Natural killer cell (primary cell): ENCODE results near the gene XRCC3. TPM values are rescaled to one million over a fixed set of nuclear protein-coding genes. Genes with fewer than 3 reads are reported as not detected.

Experiments
- ATAC-seq, 3 donors: fragments of 150-1000 bp in 2 of 3; fragments of 200-7000 bp in 1 of 3; cut with Tn5 transposase; 1 replicate in 1 of 3; 2 replicates in 2 of 3; pipeline ENCODE4 v1.10.0; 2021; ENCODE audit warnings: mild to moderate bottlenecking in 2 of 3, moderate library complexity in 2 of 3
- DNase-seq, 2 donors: peaks; one replicate each; pipeline versions ENCODE4 v3.0.0 to v3.0.0-alpha.2; 2013 to 2021; ENCODE audit warnings: mixed read lengths in 1 of 2
- H3K27ac ChIP-seq: one replicate; pipeline ENCODE4 v1.5.1; 2013; ENCODE audit warnings: mild to moderate bottlenecking, low read length
- H3K27me3 ChIP-seq: one replicate; pipeline ENCODE4 v1.6.1; 2013; ENCODE audit warnings: low read length; ENCODE audit not compliant: control insufficient read depth, insufficient read depth
- H3K36me3 ChIP-seq: one replicate; pipeline ENCODE4 v1.6.1; 2013; ENCODE audit warnings: low read length; ENCODE audit not compliant: control insufficient read depth, insufficient read depth
- H3K4me1 ChIP-seq: one replicate; pipeline ENCODE4 v1.6.1; 2013; ENCODE audit warnings: low read length; ENCODE audit not compliant: control insufficient read depth, insufficient read depth
- H3K4me3 ChIP-seq: one replicate; pipeline ENCODE4 v1.5.1; 2013; ENCODE audit warnings: low read length
- H3K9me3 ChIP-seq: one replicate; pipeline ENCODE4 v1.6.1; 2013; ENCODE audit warnings: low read length; ENCODE audit not compliant: control insufficient read depth, insufficient read depth
- H3K27ac Mint-ChIP-seq, 2 donors: one replicate each; pipeline ENCODE4 v1.8.0; 2022; ENCODE audit warnings: mild to moderate bottlenecking in 2 of 2, mixed read lengths in 2 of 2, moderate library complexity in 1 of 2
- H3K27me3 Mint-ChIP-seq, 2 donors: one replicate each; pipeline ENCODE4 v1.8.0; 2022; ENCODE audit warnings: low read depth in 2 of 2, mixed read lengths in 2 of 2
- H3K36me3 Mint-ChIP-seq: one replicate; pipeline ENCODE4 v1.8.0; 2022; ENCODE audit warnings: mixed read lengths
- H3K4me1 Mint-ChIP-seq, 2 donors: one replicate each; pipeline ENCODE4 v1.8.0; 2022; ENCODE audit warnings: mixed read lengths in 2 of 2
- H3K4me3 Mint-ChIP-seq: one replicate; pipeline ENCODE4 v1.8.0; 2022; ENCODE audit warnings: mild to moderate bottlenecking, moderate library complexity, mixed read lengths
- H3K9me3 Mint-ChIP-seq, 2 donors: one replicate each; pipeline ENCODE4 v1.8.0; 2022; ENCODE audit warnings: mixed read lengths in 2 of 2
- WGBS: methylation state at CpG from one replicate; pipeline ENCODE4 v1.1.7; 2013; ENCODE audit warnings: missing lambda C conversion rate; ENCODE audit not compliant: insufficient coverage; 5-methylcytosine and 5-hydroxymethylcytosine counted together
- intact Hi-C: fragments of 100-400 bp; cut with micrococcal nuclease; formaldehyde crosslinking; loops from one replicate; pipeline ENCODE4 v1.14.2; 2022
- total RNA-seq, 4 donors: library from RNA; stranded (reverse); fragments of 120-200 nt in 1 of 4; gene quantifications; one replicate each; pipeline versions ENCODE4 v1.2.3 to v1.2.4, GENCODE V29; 2013 to 2022
- TF ChIP-seq, protein P1 (sequence below): fragments of 200-600 bp; IDR thresholded peaks from one replicate; pipeline ENCODE4 v1.8.0; 2022; ENCODE audit warnings: antibody characterized with exemption

XRCC3 gene
- total RNA-seq, 3 donors from 2014 or later (not counting 1 experiment from before 2014, with no cell fraction given) = 11.6 to 12.8 (median 12.7) TPM

DNA sequence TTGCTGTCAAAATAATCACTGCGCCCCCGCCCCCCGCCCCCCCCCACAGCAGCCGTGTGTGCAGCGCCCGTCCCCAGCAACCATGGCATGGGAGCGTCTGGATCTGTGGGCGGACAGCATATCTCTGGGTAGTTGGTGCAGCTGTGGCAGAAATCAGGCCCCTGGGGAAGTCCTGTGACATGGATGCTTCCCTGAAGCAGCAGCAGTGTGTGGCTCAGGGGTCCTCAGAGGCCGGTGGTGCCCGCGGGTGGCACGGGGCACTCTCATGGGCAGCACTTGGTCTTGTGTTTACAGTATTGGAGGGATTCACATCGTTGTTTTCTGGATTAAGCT, 19.2 kb downstream of the XRCC3 start:
- H3K4me1 ChIP-seq = peaks cover 4% of the 10 kb centered on the region
- peaks cover 7 to 13% of the 10 kb centered on the region in 2 donors for H3K4me1 Mint-ChIP-seq

DNA sequence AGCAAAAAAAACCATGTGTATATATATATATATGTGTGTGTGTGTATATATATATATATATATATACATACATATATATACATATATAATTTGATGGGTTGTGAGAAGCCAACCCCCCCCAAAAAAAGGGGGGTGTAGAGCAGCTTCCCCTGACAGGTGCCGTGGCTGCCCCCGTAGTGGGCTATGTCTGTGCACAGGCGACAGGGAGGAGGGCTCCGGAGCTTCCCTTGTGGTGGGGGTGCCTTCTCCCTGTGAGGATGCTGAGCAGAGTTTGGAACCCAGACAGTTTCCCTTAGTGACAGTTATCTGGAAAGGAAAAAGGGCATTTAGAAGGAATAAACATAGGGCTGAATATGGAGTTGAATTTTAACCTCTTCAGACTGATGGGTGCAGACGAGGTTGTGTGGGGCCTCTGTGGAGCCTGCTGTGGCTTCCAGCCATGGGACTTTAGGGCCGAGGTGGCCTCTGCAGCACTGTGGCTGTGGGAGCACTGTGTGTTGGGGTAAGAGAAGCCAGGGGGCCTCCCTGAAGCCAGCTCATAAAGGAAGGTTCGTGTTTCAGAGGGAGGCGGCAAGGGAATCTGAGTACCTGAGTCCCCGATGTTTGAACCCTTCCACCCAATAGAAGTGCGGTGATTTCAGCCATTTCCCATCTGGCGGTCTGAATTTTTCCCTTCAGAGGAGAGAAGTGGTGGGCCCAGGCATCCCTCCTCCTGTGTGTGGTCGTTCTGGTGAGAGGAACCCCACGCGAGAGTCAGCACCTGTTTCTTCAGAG, 19.8 kb downstream of the XRCC3 start:
- H3K4me1 ChIP-seq = peaks cover 4% of the 10 kb centered on the region
- DNase-seq (no peak), ATAC-seq (no peak)
- intact Hi-C loops = no loop called here
- no peak overlapping the region for H3K27ac ChIP-seq
- Mint-ChIP-seq H3K4me3 (no peak overlapping the region), H3K27ac (peak overlapping the region in 1 of 2 donors; percentile 22), H3K27me3 (no peaks in the 10 kb centered on the region), H3K36me3 (no peaks in the 10 kb centered on the region), H3K9me3 (no peaks in the 10 kb centered on the region), H3K4me1 (peaks cover 7 to 13% of the 10 kb centered on the region in 2 donors)
- no peak overlapping the region for H3K4me3 ChIP-seq
- TF ChIP-seq, protein P1, sequence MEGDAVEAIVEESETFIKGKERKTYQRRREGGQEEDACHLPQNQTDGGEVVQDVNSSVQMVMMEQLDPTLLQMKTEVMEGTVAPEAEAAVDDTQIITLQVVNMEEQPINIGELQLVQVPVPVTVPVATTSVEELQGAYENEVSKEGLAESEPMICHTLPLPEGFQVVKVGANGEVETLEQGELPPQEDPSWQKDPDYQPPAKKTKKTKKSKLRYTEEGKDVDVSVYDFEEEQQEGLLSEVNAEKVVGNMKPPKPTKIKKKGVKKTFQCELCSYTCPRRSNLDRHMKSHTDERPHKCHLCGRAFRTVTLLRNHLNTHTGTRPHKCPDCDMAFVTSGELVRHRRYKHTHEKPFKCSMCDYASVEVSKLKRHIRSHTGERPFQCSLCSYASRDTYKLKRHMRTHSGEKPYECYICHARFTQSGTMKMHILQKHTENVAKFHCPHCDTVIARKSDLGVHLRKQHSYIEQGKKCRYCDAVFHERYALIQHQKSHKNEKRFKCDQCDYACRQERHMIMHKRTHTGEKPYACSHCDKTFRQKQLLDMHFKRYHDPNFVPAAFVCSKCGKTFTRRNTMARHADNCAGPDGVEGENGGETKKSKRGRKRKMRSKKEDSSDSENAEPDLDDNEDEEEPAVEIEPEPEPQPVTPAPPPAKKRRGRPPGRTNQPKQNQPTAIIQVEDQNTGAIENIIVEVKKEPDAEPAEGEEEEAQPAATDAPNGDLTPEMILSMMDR = no peak
- H3K27me3 ChIP-seq = no peaks in the 10 kb centered on the region
- H3K9me3 ChIP-seq = no peaks in the 10 kb centered on the region
- 69% methylated on average over 14 of the region's 14 CpGs for WGBS
- H3K36me3 ChIP-seq = peaks cover 44% of the 10 kb centered on the region

More for the DNA sequence above, 19.2 kb downstream of the XRCC3 start:
- H3K27me3 ChIP-seq = no peaks in the 10 kb centered on the region
- no peak overlapping the region for H3K27ac ChIP-seq
- intact Hi-C loops = no loop called here
- no peaks in the 10 kb centered on the region for H3K9me3 ChIP-seq
- Mint-ChIP-seq H3K27me3 (no peaks in the 10 kb centered on the region), H3K9me3 (no peaks in the 10 kb centered on the region), H3K36me3 (no peaks in the 10 kb centered on the region), H3K4me3 (no peak overlapping the region), H3K27ac (peak overlapping the region; percentile 21 to 35)
- 73% methylated on average over 12 of the region's 13 CpGs for WGBS
- peaks cover 44% of the 10 kb centered on the region for H3K36me3 ChIP-seq
- no peak for ATAC-seq
- TF ChIP-seq, protein P1 = no peak
- H3K4me3 ChIP-seq = no peak overlapping the region
- DNase-seq = no peak

DNA sequence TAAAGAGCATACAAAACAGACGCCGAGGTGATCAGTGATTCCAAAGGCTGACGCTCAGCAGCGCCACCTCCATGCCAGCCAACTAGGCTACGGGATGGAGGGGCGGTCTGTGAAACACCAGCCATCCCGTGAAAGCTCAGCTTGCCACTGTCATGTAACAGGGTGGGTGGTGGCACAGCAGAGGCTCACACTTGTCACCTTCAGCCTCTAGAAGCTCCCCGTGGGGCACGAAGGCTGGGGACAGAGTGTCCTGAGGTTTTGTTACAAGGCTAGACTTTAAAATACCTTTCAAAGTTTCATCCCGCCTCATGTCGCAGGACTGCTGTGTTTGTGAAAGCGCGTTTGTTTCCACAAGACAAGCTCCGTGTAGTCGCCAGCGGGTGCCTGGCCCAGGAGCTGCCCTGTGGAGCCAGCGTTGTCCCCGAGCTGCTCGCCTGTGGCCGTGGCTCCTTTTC, 20.7 kb downstream of the XRCC3 start:
- TF ChIP-seq, protein P1 = no peak
- Histone ChIP-seq H3K36me3 (peaks cover 39% of the 10 kb centered on the region), H3K27me3 (no peaks in the 10 kb centered on the region), H3K4me3 (no peak overlapping the region), H3K9me3 (no peaks in the 10 kb centered on the region), H3K27ac (no peak overlapping the region), H3K4me1 (peaks cover 4% of the 10 kb centered on the region)
- no peak for DNase-seq
- 96% methylated on average over 20 of the region's 20 CpGs for whole genome bisulfite sequencing
- intact Hi-C loops = no loop called here
- H3K4me3 Mint-ChIP-seq = no peak overlapping the region
- H3K36me3 Mint-ChIP-seq = no peaks in the 10 kb centered on the region
- peaks cover 7 to 13% of the 10 kb centered on the region in 2 donors for H3K4me1 Mint-ChIP-seq
- no peaks in the 10 kb centered on the region for H3K9me3 Mint-ChIP-seq
- no peak overlapping the region for H3K27ac Mint-ChIP-seq
- ATAC-seq = no peak
- no peaks in the 10 kb centered on the region for H3K27me3 Mint-ChIP-seq

DNA sequence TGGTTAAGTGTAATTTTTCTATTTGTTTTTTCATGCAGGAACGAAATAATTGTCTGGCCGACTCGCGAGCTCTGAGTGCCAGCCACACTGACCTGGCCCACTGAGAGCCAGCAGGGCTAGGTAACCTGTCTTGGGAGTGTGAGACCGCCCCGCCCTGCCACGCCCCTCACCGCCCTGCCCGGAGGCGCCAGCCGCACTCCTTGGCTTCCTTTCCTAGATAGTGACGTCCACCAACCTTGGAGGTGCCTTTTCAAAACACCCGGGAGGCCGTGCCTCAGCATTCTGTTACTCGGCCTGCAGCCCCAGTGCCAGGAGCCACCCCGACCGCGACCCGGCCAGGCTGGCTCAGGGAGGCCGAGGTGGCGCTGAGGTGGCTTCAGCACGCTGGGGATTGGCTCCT, 21.7 kb downstream of the XRCC3 start:
- Mint-ChIP-seq H3K27me3 (no peaks in the 10 kb centered on the region), H3K27ac (no peak overlapping the region), H3K9me3 (no peaks in the 10 kb centered on the region), H3K4me1 (peaks cover 7 to 13% of the 10 kb centered on the region in 2 donors), H3K4me3 (no peak overlapping the region), H3K36me3 (no peaks in the 10 kb centered on the region)
- H3K4me1 ChIP-seq = no peaks in the 10 kb centered on the region
- intact Hi-C loops = no loop called here
- H3K27ac ChIP-seq = no peak overlapping the region
- TF ChIP-seq, protein P1 = no peak
- 96% methylated on average over 22 of the region's 22 CpGs for WGBS
- H3K36me3 ChIP-seq = peaks cover 44% of the 10 kb centered on the region
- H3K9me3 ChIP-seq = no peaks in the 10 kb centered on the region
- no peak overlapping the region for H3K4me3 ChIP-seq
- DNase-seq = no peak
- ATAC-seq = no peak
- H3K27me3 ChIP-seq = no peaks in the 10 kb centered on the region
